HCT116 (cell line): ENCODE data around the gene KRT7. TPM values are rescaled to one million over a fixed set of nuclear protein-coding genes. Genes with fewer than 3 reads are reported as not detected.

Experiments used
- ATAC-seq: fragments of 200-7000 bp; cut with Tn5 transposase; 2 replicates; pipeline ENCODE4 v1.9.1; 2020; ENCODE audit warnings: mild to moderate bottlenecking, moderate library complexity
- BruUV-seq: library from RNA; stranded (reverse); fragments of 400-500 nt; replicated peaks from 2 replicates; lab custom pipeline; 2021; lab: Mats Ljungman, UMichigan
- CTCF ChIA-PET: fragments of 300-600 bp; sonication (Branson Sonifier 250); formaldehyde crosslinking; loops from one replicate; lab custom pipeline; 2021; ENCODE audit warnings: antibody characterized with exemption; lab: Charles Lee
- POLR2A ChIA-PET: fragments of 300-600, 350-600 bp; sonication (Branson Sonifier 250); formaldehyde crosslinking; loops from one replicate; lab custom pipeline; 2021; ENCODE audit warnings: antibody characterized with exemption; lab: Charles Lee
- RAD21 ChIA-PET, 2 experiments: fragments of 300-600 bp; sonication (Branson Sonifier 250); formaldehyde crosslinking; loops; one replicate each; lab custom pipeline; 2023; ENCODE audit warnings: low total read pairs in 2 of 2; ENCODE audit not compliant: uncharacterized antibody in 2 of 2, unreplicated experiment in 2 of 2, low non-redundant PET in 1 of 2; lab: Charles Lee
- DNase-seq: peaks from one replicate; pipeline ENCODE4 v3.0.0-alpha.2; 2010; ENCODE audit warnings: low read depth, low spot score
- H2AFZ ChIP-seq: fragments of 200-600 bp; shearing (Covaris generic), sonication (generic); 2 replicates; pipeline ENCODE4 v1.6.1; 2017; ENCODE audit warnings: low read depth, mixed run types, mixed read lengths, antibody characterized with exemption, low read length; ENCODE audit not compliant: poor library complexity, severe bottlenecking
- H3K27ac ChIP-seq: 2 replicates; pipeline ENCODE4 v1.5.1; 2012; ENCODE audit warnings: low read depth, low read length
- H3K27me3 ChIP-seq: fragments of 200-600 bp; sonication (generic); 2 replicates; pipeline ENCODE4 v1.6.1; 2016; ENCODE audit warnings: mixed run types, low read length, mixed read lengths; ENCODE audit not compliant: insufficient read depth
- H3K36me3 ChIP-seq, 2 experiments: fragments of 200-500 bp in 1 of 2; fragments of 200-600 bp in 1 of 2; sonication (Bioruptor generic) in 1 of 2; sonication (generic) in 1 of 2; 2 replicates each; pipeline versions ENCODE4 v1.5.1 to v1.6.1; 2014 to 2016; ENCODE audit warnings: low read length in 2 of 2, inconsistent platforms in 1 of 2, mixed read lengths in 1 of 2, mixed run types in 1 of 2; ENCODE audit not compliant: insufficient read depth in 2 of 2, control insufficient read depth in 1 of 2
- H3K4me1 ChIP-seq, 2 experiments: fragments of 200-600 bp in 1 of 2; sonication (generic) in 1 of 2; 2 replicates each; pipeline versions ENCODE4 v1.5.1 to v1.6.1; 2012 to 2017; ENCODE audit warnings: low read length in 2 of 2, inconsistent platforms in 1 of 2, mild to moderate bottlenecking in 1 of 2, mixed read lengths in 1 of 2, mixed run types in 1 of 2, moderate library complexity in 1 of 2; ENCODE audit not compliant: insufficient read depth in 2 of 2, control insufficient read depth in 1 of 2
- H3K4me2 ChIP-seq: fragments of 200-600 bp; sonication (generic); 2 replicates; pipeline ENCODE4 v1.6.1; 2017; ENCODE audit warnings: mixed run types, low read length, mixed read lengths
- H3K4me3 ChIP-seq, 2 experiments: fragments of 200-600 bp in 1 of 2; sonication (generic) in 1 of 2; replicated peaks in 1 of 2; 2 replicates each; pipeline ENCODE4 v1.5.1; 2011 to 2016; ENCODE audit warnings: low read length in 2 of 2, control low read depth in 1 of 2, low read depth in 1 of 2, mild to moderate bottlenecking in 1 of 2, mixed read lengths in 1 of 2, mixed run types in 1 of 2
- H3K79me2 ChIP-seq: fragments of 200-600 bp; sonication (generic); 2 replicates; pipeline ENCODE4 v1.6.1; 2017; ENCODE audit warnings: mild to moderate bottlenecking, mixed run types, low read length, moderate library complexity, mixed read lengths; ENCODE audit not compliant: insufficient read depth
- H3K9ac ChIP-seq: fragments of 200-600 bp; sonication (generic); 2 replicates; pipeline ENCODE4 v1.6.1; 2016; ENCODE audit warnings: low read length, mixed read lengths
- H3K9me2 ChIP-seq: fragments of 200-600 bp; sonication (generic), shearing (Covaris generic); 2 replicates; pipeline ENCODE4 v1.6.1; 2017; ENCODE audit warnings: mixed run types, mild to moderate bottlenecking, moderate library complexity; ENCODE audit not compliant: insufficient read depth
- H3K9me3 ChIP-seq, 2 experiments: fragments of 200-500 bp in 1 of 2; fragments of 200-600 bp in 1 of 2; sonication (Bioruptor generic) in 1 of 2; sonication (generic) in 1 of 2; 2 replicates each; pipeline ENCODE4 v1.6.1; 2014 to 2017; ENCODE audit warnings: low read length in 2 of 2, mixed read lengths in 2 of 2, inconsistent platforms in 1 of 2, low read depth in 1 of 2, mild to moderate bottlenecking in 1 of 2, mixed run types in 1 of 2, moderate library complexity in 1 of 2; ENCODE audit not compliant: control insufficient read depth in 1 of 2, insufficient read depth in 1 of 2
- H4K20me1 ChIP-seq: fragments of 200-600 bp; sonication (generic), shearing (Covaris generic); 2 replicates; pipeline ENCODE4 v1.6.1; 2017; ENCODE audit warnings: mixed run types, mild to moderate bottlenecking, moderate library complexity; ENCODE audit not compliant: insufficient read depth
- EGR1 ChIP-seq: IDR thresholded peaks from 2 replicates; pipeline ENCODE4 v1.6.1; 2012; ENCODE audit warnings: low read depth
- ELF1 ChIP-seq: IDR thresholded peaks from 2 replicates; pipeline ENCODE4 v1.6.1; 2012; ENCODE audit warnings: low read depth, borderline replicate concordance
- EZH2phosphoT487 ChIP-seq: fragments of 200-600 bp; IDR thresholded peaks from 2 replicates; pipeline ENCODE4 v1.6.1; 2018; ENCODE audit warnings: antibody characterized with exemption, borderline replicate concordance
- FOSL1 ChIP-seq: IDR thresholded peaks from 2 replicates; pipeline ENCODE4 v1.6.1; 2012; ENCODE audit warnings: low read depth
- POLR2A ChIP-seq: IDR thresholded peaks from 2 replicates; pipeline ENCODE4 v1.7.0; 2011; ENCODE audit warnings: borderline replicate concordance; ENCODE audit not compliant: insufficient read depth, insufficient read length; ENCODE audit errors: extremely low read depth
- SP1 ChIP-seq: IDR thresholded peaks from 2 replicates; pipeline ENCODE4 v1.6.1; 2012; ENCODE audit warnings: low read depth
- SRF ChIP-seq: IDR thresholded peaks from 2 replicates; pipeline ENCODE4 v1.6.1; 2012; ENCODE audit warnings: low read depth
- intact Hi-C: fragments of 100-400 bp; cut with micrococcal nuclease; formaldehyde crosslinking; loops from 2 replicates; pipeline ENCODE4 v1.10.0; 2022
- total RNA-seq: library from RNA; stranded (reverse); gene quantifications from one replicate; pipeline ENCODE4 v1.2.1, GENCODE V29; 2021; ENCODE audit not compliant: unreplicated experiment

KRT7 gene
- total RNA-seq, 1 experiment from 2014 or later = 72.6 TPM

DNA sequence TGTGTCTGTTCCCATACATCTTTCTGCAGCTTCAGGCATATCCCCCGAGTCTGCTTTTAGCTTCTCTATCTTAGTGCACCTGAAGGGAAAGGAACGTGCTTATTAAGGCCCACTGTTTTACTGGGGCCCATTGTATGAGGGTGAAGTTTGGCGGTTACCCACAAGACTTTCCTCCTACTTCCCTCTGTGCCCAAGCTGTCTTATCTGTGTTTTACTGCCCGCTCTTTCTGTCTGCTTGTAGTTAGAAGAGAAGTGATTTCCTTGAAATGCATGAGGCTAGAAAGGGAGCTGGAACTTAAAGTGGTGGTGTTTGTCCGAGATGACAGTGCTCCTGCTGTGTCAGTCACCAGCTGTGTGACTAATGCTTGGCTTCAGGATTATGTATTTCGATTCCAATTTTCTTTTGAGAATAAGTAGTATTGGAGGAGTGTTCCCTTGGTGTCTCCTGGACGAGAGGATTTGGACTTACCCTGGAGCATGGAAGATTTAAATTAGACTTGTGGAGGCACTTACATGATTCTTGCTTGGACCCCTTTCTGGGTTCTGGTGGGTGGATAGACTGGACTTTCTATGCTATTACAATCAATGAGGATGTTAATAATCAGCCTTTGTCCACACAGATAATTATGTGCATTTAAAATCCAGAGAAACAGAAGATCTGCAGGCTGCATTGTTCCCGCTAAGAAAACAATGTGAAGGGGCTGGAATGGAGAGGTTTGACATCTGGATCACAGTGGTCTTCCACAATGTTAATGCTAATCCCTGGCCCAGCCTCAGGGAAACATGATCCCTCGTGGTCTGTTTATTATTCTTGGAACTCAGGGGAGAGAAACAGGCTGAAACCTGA is 27.5 kb downstream of the KRT7 start:
- ChIA-PET CTCF (interaction anchor here (1.6 to 2.2 kb wide), 2 partner anchors 18 to 67 kb away, joined by 8 to 13 read pairs; no protein-coding TSS in a partner anchor), POLR2A (interaction anchor here (2.1 kb wide), 1 partner anchor 19 kb away, joined by 6 read pairs; no protein-coding TSS in a partner anchor), RAD21 (no interaction called here)
- H3K27me3 ChIP-seq = no peaks in the 10 kb centered on the region
- no peaks in the 10 kb centered on the region for H4K20me1 ChIP-seq
- BruUV-seq = no TSS peak
- H3K9me2 ChIP-seq = no peaks in the 10 kb centered on the region
- H2AFZ ChIP-seq = no peak overlapping the region
- ATAC-seq = no peak
- no peaks in the 10 kb centered on the region for H3K9me3 ChIP-seq
- no peak overlapping the region for H3K4me3 ChIP-seq
- no peak for DNase-seq
- H3K4me2 ChIP-seq = no peak overlapping the region
- no peak overlapping the region for H3K27ac ChIP-seq
- no peaks in the 10 kb centered on the region for H3K79me2 ChIP-seq
- H3K4me1 ChIP-seq = peaks cover 17 to 25% of the 10 kb centered on the region in 2 experiments
- no peaks in the 10 kb centered on the region for H3K36me3 ChIP-seq
- TF ChIP-seq FOSL1 (0 out of 2 replicates have a peak, but pooled peaks have one; percentile 15), SP1 (0 out of 2 replicates have a peak, but pooled peaks have one; percentile 16), SRF (no peak)
- TF ChIP-seq, all 23 proteins: peak for 2
- no peak overlapping the region for H3K9ac ChIP-seq
- intact Hi-C loops = no loop called here

DNA sequence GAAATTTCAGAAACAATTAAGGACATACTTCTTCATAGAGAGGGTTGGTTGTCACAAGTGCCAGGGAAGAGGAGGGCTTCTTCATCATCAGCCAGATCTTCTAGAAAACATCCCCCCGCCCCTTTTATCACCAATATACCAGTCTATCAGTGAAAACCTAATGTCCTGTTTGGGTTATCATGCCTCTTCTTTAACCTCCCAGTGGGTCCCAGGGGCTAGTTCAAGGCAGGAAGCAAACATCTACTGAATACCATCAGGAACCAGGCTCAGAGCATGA is 28.1 kb downstream of the KRT7 start:
- Histone ChIP-seq H3K4me2 (no peak overlapping the region), H3K4me3 (no peak overlapping the region), H3K4me1 (peaks cover 17 to 25% of the 10 kb centered on the region in 2 experiments), H3K27me3 (no peaks in the 10 kb centered on the region), H3K9ac (no peak overlapping the region), H3K9me2 (no peaks in the 10 kb centered on the region), H3K79me2 (no peaks in the 10 kb centered on the region), H3K27ac (no peak overlapping the region), H3K9me3 (no peaks in the 10 kb centered on the region), H4K20me1 (no peaks in the 10 kb centered on the region), H3K36me3 (no peaks in the 10 kb centered on the region), H2AFZ (no peak overlapping the region)
- TF ChIP-seq EGR1 (no peak), ELF1 (no peak), POLR2A (no peak), EZH2phosphoT487 (no peak)
- ATAC-seq (no peak), DNase-seq (no peak)
- CTCF ChIA-PET = interaction anchor here (1.6 kb wide), 1 partner anchor 17 kb away, joined by 13 read pairs; no protein-coding TSS in a partner anchor
- POLR2A ChIA-PET = no interaction called here
- intact Hi-C loops = no loop called here
- RAD21 ChIA-PET = no interaction called here
- BruUV-seq = no TSS peak
